K562 (cell line): ENCODE measurements around the gene ILKAP. TPM values are rescaled to one million over a fixed set of nuclear protein-coding genes. Genes with fewer than 3 reads are reported as not detected.

ENCODE experiments used
- COPS2 ChIP-seq: fragments of 450-650 bp; conservative IDR thresholded peaks from 2 replicates; pipeline ENCODE4 v1.6.1; 2016; ENCODE audit warnings: mild to moderate bottlenecking, moderate library complexity
- RFX1 ChIP-seq: fragments of 450-650 bp; IDR thresholded peaks from 2 replicates; pipeline ENCODE4 v1.6.1; 2016; ENCODE audit warnings: mild to moderate bottlenecking, moderate library complexity
- polyA plus RNA-seq, 8 experiments: library from polyadenylated mRNA; depleted of rRNA in 4 of 8; stranded (reverse) in 5 of 8; unstranded in 3 of 8; fragments of >200 nt; fragmentation: Nextera tagmentation in 2 of 8; fragmentation: Illumina TruSeq in 1 of 8; extraction: Ambion mirVana in 2 of 8; extraction: Trizol in 1 of 8; gene quantifications; 2 replicates each; pipeline versions ENCODE4 v1.2.1 to v1.2.3, GENCODE V29; 2011 to 2014; ENCODE audit warnings: inconsistent platforms in 1 of 8, missing spikeins in 1 of 8
- total RNA-seq, 7 experiments: library from RNA; depleted of rRNA in 6 of 7; stranded (reverse); fragments of >200 nt in 6 of 7; fragmentation: Illumina TruSeq in 2 of 7; extraction: Trizol in 2 of 7; gene quantifications; 2 replicates each; pipeline versions ENCODE4 v1.2.1 to v1.2.3, GENCODE V29; 2011 to 2021; ENCODE audit warnings: low replicate concordance in 1 of 7
- TF ChIP-seq, protein P1 (sequence below), 2 experiments: fragments of 450-650 bp; formaldehyde crosslinking in 1 of 2; IDR thresholded peaks; 2 replicates each; pipeline versions ENCODE4 v1.4.0 to v1.6.1; 2014 to 2020; ENCODE audit warnings: mild to moderate bottlenecking in 2 of 2, borderline replicate concordance in 1 of 2, low read depth in 1 of 2
- TF ChIP-seq, protein P2 (sequence below), 2 experiments: fragments of 450-650 bp in 1 of 2; sonication (generic) in 1 of 2; formaldehyde crosslinking in 1 of 2; IDR thresholded peaks in 1 of 2; conservative IDR thresholded peaks in 1 of 2; 2 replicates each; pipeline versions ENCODE4 v1.6.1 to v1.8.1; 2016 to 2023; ENCODE audit warnings: mild to moderate bottlenecking in 2 of 2, moderate library complexity in 2 of 2, inconsistent platforms in 1 of 2, missing genetic modification reagents in 1 of 2

Gene ILKAP
- total and polyA plus RNA-seq, 9 of the 15 experiments (the other 6 are each of a cell fraction or from before 2014, with no cell fraction given): 3.1 to 43.9 (median 20.7) TPM

DNA sequence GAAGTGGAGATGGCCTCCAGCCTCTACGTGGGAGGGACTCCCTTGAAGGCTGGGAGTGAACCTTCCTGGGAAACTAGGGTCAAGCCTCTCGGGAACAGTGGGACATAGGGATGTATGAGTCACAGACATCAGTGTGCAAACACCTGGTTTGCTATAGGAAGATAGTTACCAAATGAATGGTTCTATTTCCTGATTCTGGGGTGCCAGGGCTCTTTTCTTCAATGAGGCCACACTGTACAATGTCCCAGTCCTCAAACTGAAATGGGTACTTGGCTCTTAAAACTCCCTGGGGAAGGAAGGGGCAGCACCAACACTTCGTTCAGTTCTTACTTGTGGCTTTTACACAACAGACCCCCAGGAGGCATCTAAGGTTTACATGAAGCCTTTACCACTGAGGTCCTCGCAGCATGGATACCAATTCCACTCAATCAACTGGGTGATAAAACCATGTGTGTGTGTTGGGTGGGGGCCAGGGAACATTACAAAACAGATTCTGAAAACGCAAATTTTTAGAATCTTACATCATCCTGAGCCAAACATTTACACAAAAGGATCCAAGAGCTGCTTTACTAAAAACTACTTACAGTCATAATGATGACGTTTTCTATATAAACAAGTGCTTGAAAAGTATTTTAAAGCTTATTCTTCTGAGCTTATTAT is 34.3 kb downstream of the ILKAP start (continued):
- TF ChIP-seq, protein P1, sequence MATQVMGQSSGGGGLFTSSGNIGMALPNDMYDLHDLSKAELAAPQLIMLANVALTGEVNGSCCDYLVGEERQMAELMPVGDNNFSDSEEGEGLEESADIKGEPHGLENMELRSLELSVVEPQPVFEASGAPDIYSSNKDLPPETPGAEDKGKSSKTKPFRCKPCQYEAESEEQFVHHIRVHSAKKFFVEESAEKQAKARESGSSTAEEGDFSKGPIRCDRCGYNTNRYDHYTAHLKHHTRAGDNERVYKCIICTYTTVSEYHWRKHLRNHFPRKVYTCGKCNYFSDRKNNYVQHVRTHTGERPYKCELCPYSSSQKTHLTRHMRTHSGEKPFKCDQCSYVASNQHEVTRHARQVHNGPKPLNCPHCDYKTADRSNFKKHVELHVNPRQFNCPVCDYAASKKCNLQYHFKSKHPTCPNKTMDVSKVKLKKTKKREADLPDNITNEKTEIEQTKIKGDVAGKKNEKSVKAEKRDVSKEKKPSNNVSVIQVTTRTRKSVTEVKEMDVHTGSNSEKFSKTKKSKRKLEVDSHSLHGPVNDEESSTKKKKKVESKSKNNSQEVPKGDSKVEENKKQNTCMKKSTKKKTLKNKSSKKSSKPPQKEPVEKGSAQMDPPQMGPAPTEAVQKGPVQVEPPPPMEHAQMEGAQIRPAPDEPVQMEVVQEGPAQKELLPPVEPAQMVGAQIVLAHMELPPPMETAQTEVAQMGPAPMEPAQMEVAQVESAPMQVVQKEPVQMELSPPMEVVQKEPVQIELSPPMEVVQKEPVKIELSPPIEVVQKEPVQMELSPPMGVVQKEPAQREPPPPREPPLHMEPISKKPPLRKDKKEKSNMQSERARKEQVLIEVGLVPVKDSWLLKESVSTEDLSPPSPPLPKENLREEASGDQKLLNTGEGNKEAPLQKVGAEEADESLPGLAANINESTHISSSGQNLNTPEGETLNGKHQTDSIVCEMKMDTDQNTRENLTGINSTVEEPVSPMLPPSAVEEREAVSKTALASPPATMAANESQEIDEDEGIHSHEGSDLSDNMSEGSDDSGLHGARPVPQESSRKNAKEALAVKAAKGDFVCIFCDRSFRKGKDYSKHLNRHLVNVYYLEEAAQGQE (IDR thresholded peaks at IDR 0.05; ENCODE audit: borderline replicate concordance): no peak
- TF ChIP-seq, protein P1 (CRISPR knock-in tag; IDR thresholded peaks at IDR 0.05; ENCODE audit: low read depth): no peak
- TF ChIP-seq RFX1: no peak
- TF ChIP-seq, protein P2, sequence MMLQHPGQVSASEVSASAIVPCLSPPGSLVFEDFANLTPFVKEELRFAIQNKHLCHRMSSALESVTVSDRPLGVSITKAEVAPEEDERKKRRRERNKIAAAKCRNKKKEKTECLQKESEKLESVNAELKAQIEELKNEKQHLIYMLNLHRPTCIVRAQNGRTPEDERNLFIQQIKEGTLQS (IDR thresholded peaks at IDR 0.05): peak; percentile 86
- TF ChIP-seq, protein P2 (CRISPR knock-in tag; conservative IDR thresholded peaks at IDR 0.05): no peak
- no peak for TF ChIP-seq COPS2
